Measurements from ENCODE around the gene PRR14L.
"Not testable (repeated sequence)": the region's sequence is repeated elsewhere in the genome, so short reads cannot be mapped to it uniquely, and the experiment has no call there.

PRR14L gene

GRCh38 chr22:31749636-31750364, at the start of gene PRR14L:
Gene PRR14L (minus strand): TSS chr22:31750132. CDS start chr22:31738860, 11,272 bp downstream.
- TF ChIP-seq MYC (IDR thresholded peaks at IDR 0.05; ENCODE audit: low read depth, low read length) (peak; percentile 94), MAX (IDR thresholded peaks at IDR 0.05; ENCODE audit: low read depth, low read length) (peak; percentile 67; the same call in 1 of the 2 replicates), POLR2A (IDR thresholded peaks at IDR 0.05; ENCODE audit: extremely low read depth, insufficient read length) (peak; percentile 72), CTCF (IDR thresholded peaks at IDR 0.05; ENCODE audit: low read depth, low read length) (no peak)
- peak within 1 kb of the TSS; percentile 96 for H3K4me3 ChIP-seq (ENCODE audit: low read depth, low read length)
- peak; percentile 98 for DNase-seq (ENCODE audit: low read depth)

- not testable (repeated sequence) for H3K4me3 ChIP-seq (ENCODE audit: low read depth, low read length); DNase-seq (ENCODE audit: low read depth)
Measured at GRCh38 chr22:31799358-31799757, 49.4 kb upstream of the PRR14L start.

GRCh38 chr22:31790240-31790639, 40.3 kb upstream of the PRR14L start:
- no peak overlapping the region for H3K4me3 ChIP-seq (ENCODE audit: low read depth, low read length)
- no peak for TF ChIP-seq POLR2A (IDR thresholded peaks at IDR 0.05; ENCODE audit: extremely low read depth, insufficient read length)
- peak; percentile 14 for DNase-seq (ENCODE audit: low read depth)

- no peak for DNase-seq (ENCODE audit: low read depth)
- TF ChIP-seq POLR2A (IDR thresholded peaks at IDR 0.05; ENCODE audit: extremely low read depth, insufficient read length) (no peak), MAX (IDR thresholded peaks at IDR 0.05; ENCODE audit: low read depth, low read length) (no peak), MYC (IDR thresholded peaks at IDR 0.05; ENCODE audit: low read depth, low read length) (no peak), CTCF (IDR thresholded peaks at IDR 0.05; ENCODE audit: low read depth, low read length) (no peak)
- H3K4me3 ChIP-seq (ENCODE audit: low read depth, low read length), result no peak overlapping the region
Measured at GRCh38 chr22:31789803-31790202, 39.9 kb upstream of the PRR14L start.

- no peak overlapping the region for H3K4me3 ChIP-seq (ENCODE audit: low read depth, low read length)
- TF ChIP-seq CTCF (IDR thresholded peaks at IDR 0.05; ENCODE audit: low read depth, low read length) (no peak), MAX (IDR thresholded peaks at IDR 0.05; ENCODE audit: low read depth, low read length) (no peak), MYC (IDR thresholded peaks at IDR 0.05; ENCODE audit: low read depth, low read length) (no peak), POLR2A (IDR thresholded peaks at IDR 0.05; ENCODE audit: extremely low read depth, insufficient read length) (no peak)
- no peak for DNase-seq (ENCODE audit: low read depth)
Measured at GRCh38 chr22:31776231-31776630, 26.3 kb upstream of the PRR14L start.

GRCh38 chr22:31773416-31773815, 23.5 kb upstream of the PRR14L start:
- DNase-seq (ENCODE audit: low read depth), result no peak
- TF ChIP-seq POLR2A (IDR thresholded peaks at IDR 0.05; ENCODE audit: extremely low read depth, insufficient read length) (no peak), MYC (IDR thresholded peaks at IDR 0.05; ENCODE audit: low read depth, low read length) (no peak), CTCF (IDR thresholded peaks at IDR 0.05; ENCODE audit: low read depth, low read length) (no peak), MAX (IDR thresholded peaks at IDR 0.05; ENCODE audit: low read depth, low read length) (no peak)
- no peak overlapping the region for H3K4me3 ChIP-seq (ENCODE audit: low read depth, low read length)

Measured in NB4 (cell line).